Epithelial cell of proximal tubule (primary cell): ENCODE measurements around the gene RAB3D. TPM values are rescaled to one million over a fixed set of nuclear protein-coding genes. Genes with fewer than 3 reads are reported as not detected.
"Not testable (repeated sequence)": the region's sequence is repeated elsewhere in the genome, so short reads cannot be mapped to it uniquely, and the experiment has no call there.

Experiments
- DNase-seq: peaks from one replicate; pipeline ENCODE4 v3.0.0-alpha.2; 2011; ENCODE audit warnings: low read depth
- H3K4me3 ChIP-seq: 2 replicates; pipeline ENCODE4 v1.5.1; 2011; ENCODE audit warnings: low read depth, mild to moderate bottlenecking, low read length
- total RNA-seq: library from RNA; depleted of rRNA; stranded (reverse); fragments of >200 nt; gene quantifications from 2 replicates; pipeline ENCODE4 v1.2.3, GENCODE V29; 2015
- TF ChIP-seq, protein P1 (sequence below): conservative IDR thresholded peaks from 2 replicates; pipeline ENCODE4 v1.5.1; 2012; ENCODE audit warnings: low read depth, mild to moderate bottlenecking, low read length

RAB3D gene
- total RNA-seq, 1 donor from 2014 or later, result 18.3 TPM

DNA sequence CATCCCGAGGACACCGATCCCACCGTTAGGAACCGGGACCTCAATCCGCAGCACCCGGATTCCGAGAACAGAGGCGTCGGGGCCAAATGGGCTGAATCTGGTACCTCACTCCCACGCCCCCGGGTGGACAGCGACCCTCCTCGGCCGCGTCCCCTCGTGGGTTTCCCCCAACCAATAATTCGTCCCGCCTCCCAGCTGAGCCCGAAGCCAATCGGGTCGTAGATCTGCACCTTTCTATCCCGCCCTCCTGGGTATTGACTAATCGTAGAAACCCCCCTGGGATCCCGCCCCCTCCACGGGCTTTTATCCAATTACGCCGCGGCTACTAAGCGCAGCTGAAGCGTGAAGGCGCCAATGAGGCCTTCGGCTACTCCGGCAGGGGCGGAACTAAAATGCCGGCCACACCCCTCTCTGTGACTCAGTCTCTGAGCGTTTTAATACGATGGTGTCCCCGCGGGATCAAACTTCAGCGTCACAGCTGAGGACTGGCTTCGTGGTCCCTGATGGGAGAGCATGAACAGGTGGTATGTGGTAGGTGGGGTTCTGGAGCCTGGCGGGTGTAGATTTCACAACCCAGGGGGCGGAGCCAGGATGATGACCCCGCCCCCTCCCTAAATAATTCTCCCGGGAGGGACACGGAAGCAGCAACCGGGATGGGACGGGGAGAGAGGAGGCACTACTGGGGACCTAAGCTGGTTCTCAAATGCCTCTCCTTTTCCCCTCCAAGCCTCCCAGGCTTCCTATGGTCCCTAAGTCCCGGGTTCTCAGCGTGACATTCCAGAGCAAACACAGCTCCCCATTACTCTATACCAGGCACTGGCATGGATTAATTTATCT lies 6.9 kb upstream of the RAB3D start, which contains the start of the genes CCDC159 and TMEM205:
Gene CCDC159, plus strand, starts transcription at position 416 of the 837 bp plus-strand sequence. Its CDS starts 88 bp downstream, at position 504.
Gene TMEM205, minus strand, starts transcription at position 165 of the 837 bp plus-strand sequence. CDS start 649 bp downstream, outside the sequence.
- peak within 1 kb of the TSS; percentile 81 for H3K4me3 ChIP-seq
- TF ChIP-seq, protein P1, sequence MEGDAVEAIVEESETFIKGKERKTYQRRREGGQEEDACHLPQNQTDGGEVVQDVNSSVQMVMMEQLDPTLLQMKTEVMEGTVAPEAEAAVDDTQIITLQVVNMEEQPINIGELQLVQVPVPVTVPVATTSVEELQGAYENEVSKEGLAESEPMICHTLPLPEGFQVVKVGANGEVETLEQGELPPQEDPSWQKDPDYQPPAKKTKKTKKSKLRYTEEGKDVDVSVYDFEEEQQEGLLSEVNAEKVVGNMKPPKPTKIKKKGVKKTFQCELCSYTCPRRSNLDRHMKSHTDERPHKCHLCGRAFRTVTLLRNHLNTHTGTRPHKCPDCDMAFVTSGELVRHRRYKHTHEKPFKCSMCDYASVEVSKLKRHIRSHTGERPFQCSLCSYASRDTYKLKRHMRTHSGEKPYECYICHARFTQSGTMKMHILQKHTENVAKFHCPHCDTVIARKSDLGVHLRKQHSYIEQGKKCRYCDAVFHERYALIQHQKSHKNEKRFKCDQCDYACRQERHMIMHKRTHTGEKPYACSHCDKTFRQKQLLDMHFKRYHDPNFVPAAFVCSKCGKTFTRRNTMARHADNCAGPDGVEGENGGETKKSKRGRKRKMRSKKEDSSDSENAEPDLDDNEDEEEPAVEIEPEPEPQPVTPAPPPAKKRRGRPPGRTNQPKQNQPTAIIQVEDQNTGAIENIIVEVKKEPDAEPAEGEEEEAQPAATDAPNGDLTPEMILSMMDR, result peak; percentile 8
- DNase-seq, result peak; percentile 97

DNA sequence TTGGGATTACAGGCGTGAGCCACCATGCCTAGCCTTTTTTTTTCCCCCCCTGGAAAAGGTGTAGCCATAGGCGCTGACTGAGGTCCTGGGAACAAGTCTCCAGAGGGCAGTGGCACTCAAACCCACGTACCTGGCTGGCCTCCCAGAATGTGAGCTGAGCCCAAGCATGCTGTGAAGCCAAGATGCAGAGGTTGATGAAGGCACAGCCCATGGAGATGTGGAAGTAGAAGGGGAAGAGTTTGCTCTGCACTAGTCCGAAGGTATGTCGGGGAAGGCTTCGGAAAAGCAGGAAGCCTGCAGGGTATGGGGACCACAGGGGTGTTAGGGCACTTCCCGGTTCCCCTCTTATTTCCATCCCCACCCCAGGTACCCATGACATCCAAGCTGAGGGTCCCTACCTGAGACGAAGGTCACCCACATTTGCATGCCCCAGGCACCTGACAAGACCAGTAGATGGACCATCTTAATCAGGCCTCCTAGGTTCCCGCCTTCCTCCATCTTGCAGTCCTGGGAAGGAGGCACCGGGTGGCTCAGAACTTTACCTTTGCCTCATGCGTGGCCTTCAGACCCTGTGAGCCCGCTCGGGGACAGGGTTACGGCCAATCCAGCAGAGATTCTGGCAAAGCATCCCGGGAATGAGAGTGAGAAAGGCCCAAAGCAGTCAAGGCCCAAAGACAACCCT lies 5.8 kb upstream of the RAB3D start:
- no peak for DNase-seq
- H3K4me3 ChIP-seq, result peak overlapping the region; percentile 81
- TF ChIP-seq, protein P1, result no peak

DNA sequence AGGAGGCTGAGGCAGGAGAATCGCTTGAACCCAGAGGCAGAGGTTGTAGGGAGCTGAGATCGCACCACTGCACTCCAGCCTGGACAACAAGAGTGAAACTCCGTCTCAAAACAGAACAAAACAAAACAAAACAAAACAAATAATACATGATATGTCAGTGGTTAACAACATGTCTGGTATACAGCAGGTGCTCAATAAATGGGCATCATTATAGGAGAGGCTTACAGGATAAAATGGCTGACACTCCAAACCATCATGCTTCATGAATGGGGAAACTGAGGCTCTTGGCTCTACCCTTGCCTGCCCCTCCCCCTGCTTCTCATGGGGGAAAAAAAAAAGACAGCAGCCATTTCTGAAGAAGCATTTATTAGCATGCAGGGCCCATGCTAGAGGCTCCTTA lies 3.0 kb upstream of the RAB3D start:
- H3K4me3 ChIP-seq, result no peak overlapping the region
- TF ChIP-seq, protein P1, result no peak
- DNase-seq, result no peak

DNA sequence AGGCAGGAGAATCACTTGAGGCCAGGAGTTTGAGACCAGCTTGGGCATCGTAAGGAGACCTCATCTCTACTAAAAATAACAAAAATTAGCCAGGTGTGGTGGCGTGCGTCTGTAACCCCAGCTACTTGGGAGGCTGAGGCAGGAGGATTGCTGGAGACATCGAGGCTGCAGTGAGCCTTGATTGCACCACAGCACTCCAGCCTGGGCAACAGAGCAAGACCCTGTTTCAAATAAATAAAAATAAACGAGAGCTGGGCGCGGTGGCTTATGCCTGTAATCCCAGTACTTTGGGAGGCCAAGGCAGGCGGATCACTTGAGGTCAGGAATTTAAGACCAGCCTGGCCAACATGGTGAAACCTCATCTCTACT lies 626 bp upstream of the RAB3D start:
- DNase-seq, H3K4me3 ChIP-seq: not testable (repeated sequence)

DNA sequence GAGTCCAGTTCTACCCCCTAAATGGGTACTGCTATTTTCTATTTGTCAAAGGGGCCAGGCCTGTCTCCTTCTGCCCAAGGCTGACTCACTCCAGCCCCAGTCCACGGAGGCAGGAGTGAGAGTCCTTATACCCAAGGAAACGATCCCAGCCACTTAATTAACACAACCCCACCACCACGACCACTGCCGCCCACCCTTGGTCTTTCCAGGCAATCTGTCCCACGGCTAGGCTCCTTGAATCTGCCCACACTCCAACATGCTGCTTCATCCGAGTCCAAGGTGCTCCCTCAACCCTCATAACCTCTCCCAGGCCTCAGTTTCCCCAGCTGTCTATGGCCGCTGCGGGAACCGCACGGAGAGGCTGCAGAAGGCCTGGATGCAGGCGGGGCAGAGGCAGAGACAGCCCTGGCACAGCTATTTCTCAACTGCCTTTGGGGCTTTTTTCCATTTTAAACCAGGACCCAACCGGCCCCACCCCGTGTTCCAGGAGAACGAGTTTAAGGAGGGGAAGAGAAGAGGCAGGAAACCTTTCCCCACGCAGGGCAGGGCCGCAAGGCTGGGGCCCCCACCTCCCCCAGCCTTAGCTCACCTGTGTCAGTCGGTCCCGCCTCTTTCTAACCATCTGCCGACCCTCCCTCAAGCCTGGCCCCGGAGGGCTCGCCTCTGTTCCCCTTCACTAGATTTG lies 746 bp downstream of the RAB3D start:
- peak overlapping the region; percentile 86 for H3K4me3 ChIP-seq
- TF ChIP-seq, protein P1, result no peak
- DNase-seq, result no peak

DNA sequence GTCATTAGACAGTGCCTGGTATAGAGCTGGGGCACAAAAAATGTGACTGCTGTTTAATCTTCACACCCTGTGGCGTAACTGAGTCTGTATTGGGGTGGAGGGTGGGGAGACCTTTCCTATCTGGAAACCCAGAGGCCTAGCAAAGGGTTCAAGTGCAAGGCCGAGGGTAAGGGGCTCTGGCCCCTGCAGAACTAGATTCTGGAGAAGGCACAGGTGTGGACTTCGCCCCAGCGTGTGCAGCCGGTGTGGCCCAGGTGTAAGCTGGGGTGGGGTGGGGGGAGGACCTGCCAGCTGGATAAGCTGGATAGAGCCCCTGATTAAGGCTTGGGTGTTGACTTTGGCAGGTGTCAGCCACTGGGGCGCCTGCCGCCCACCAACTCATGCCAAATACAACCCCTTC lies 1.3 kb downstream of the RAB3D start:
- DNase-seq, result no peak
- peak overlapping the region; percentile 86 for H3K4me3 ChIP-seq
- TF ChIP-seq, protein P1, result no peak

DNA sequence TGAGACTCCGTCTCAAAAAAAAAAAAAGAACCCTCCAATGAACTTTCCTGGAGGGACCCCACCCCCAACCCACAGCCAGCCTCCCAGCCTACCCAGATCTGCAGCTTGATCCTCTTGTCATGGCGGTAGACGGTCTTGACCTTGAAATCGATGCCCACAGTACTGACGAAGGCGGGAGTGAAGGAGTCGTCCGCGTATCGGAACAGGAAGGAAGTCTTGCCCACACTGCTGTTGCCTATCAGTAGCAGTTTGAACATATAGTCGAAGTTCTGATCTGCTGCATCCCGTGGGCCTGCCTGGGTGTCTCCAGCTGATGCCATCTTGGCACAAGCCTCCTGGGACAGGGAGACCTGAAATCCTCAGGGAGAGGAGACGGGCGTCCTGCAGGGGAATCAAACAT lies 2.4 kb downstream of the RAB3D start:
- H3K4me3 ChIP-seq, result no peak overlapping the region
- DNase-seq, result no peak
- TF ChIP-seq, protein P1, result no peak
